Measurements from ENCODE around the gene FKBP4.

Gene FKBP4

GRCh38 chr12:2825132-2825531 lies 30.4 kb downstream of the FKBP4 start:
- no peak overlapping the region for H4K12ac ChIP-seq (ENCODE audit: low read depth, low read length)
- no peak overlapping the region for H2BK5ac ChIP-seq (ENCODE audit: low read depth, low read length, poor library complexity)
- H2AK5ac ChIP-seq (ENCODE audit: low read length) = no peak overlapping the region
- H3K9me3 ChIP-seq (ENCODE audit: insufficient read depth, low read depth, low read length) = no peaks in the 10 kb centered on the region
- no peaks in the 10 kb centered on the region for H3K79me1 ChIP-seq (ENCODE audit: low read length)
- peaks cover 49 to 72% of the 10 kb centered on the region in 2 experiments for H3K36me3 ChIP-seq (ENCODE audit: control insufficient read depth in 1 of 2, insufficient read depth in 2 of 2, low read length in 2 of 2)
- no CpG with 5 or more reads among the region's 4 CpGs for WGBS (ENCODE audit: extremely low coverage, insufficient coverage, insufficient read length)
- no peak overlapping the region for H3K18ac ChIP-seq (ENCODE audit: low read length)
- no peak overlapping the region for H3K27ac ChIP-seq (ENCODE audit: low read depth, low read length)
- H3K4ac ChIP-seq (ENCODE audit: low read depth, low read length) = no peak overlapping the region
- H4K91ac ChIP-seq (ENCODE audit: low read depth, low read length) = no peak overlapping the region
- no peak overlapping the region for H3K4me2 ChIP-seq (ENCODE audit: low read length)
- no peaks in the 10 kb centered on the region for H3K27me3 ChIP-seq (ENCODE audit: insufficient read depth, low read length)
- DNase-seq = no peak
- no peaks in the 10 kb centered on the region for H3K4me1 ChIP-seq (ENCODE audit: control insufficient read depth in 1 of 2, insufficient read depth in 2 of 2, low read length in 2 of 2)
- no peak overlapping the region for H3K4me3 ChIP-seq (ENCODE audit: low read depth, low read length)
- H2AFZ ChIP-seq (ENCODE audit: insufficient read depth, low read length, poor library complexity) = no peak overlapping the region
- no peak overlapping the region for H2BK120ac ChIP-seq (ENCODE audit: insufficient read depth, low read length, poor library complexity)
- H2BK12ac ChIP-seq (ENCODE audit: low read length) = no peak overlapping the region
- H3K23ac ChIP-seq (ENCODE audit: low read length) = no peak overlapping the region
- H3K79me2 ChIP-seq (ENCODE audit: control insufficient read depth, insufficient read depth, low read length, poor library complexity) = no peaks in the 10 kb centered on the region
- no peak overlapping the region for H3K9ac ChIP-seq (ENCODE audit: low read length)
- no peak overlapping the region for H4K8ac ChIP-seq (ENCODE audit: low read depth, low read length)
- H3K14ac ChIP-seq (ENCODE audit: low read length) = no peak overlapping the region

GRCh38 chr12:2826036-2826435 lies 31.3 kb downstream of the FKBP4 start:
- Histone ChIP-seq H4K8ac (ENCODE audit: low read depth, low read length) (no peak overlapping the region), H3K9me3 (ENCODE audit: insufficient read depth, low read depth, low read length) (no peaks in the 10 kb centered on the region), H2BK120ac (ENCODE audit: insufficient read depth, low read length, poor library complexity) (no peak overlapping the region), H3K27me3 (ENCODE audit: insufficient read depth, low read length) (no peaks in the 10 kb centered on the region), H2BK12ac (ENCODE audit: low read length) (no peak overlapping the region), H2AFZ (ENCODE audit: insufficient read depth, low read length, poor library complexity) (no peak overlapping the region), H3K27ac (ENCODE audit: low read depth, low read length) (no peak overlapping the region), H3K79me1 (ENCODE audit: low read length) (no peaks in the 10 kb centered on the region), H2AK5ac (ENCODE audit: low read length) (no peak overlapping the region), H2BK5ac (ENCODE audit: low read depth, low read length, poor library complexity) (no peak overlapping the region), H3K18ac (ENCODE audit: low read length) (no peak overlapping the region), H3K9ac (ENCODE audit: low read length) (no peak overlapping the region), H4K12ac (ENCODE audit: low read depth, low read length) (no peak overlapping the region), H3K4me3 (ENCODE audit: low read depth, low read length) (no peak overlapping the region), H3K4me2 (ENCODE audit: low read length) (no peak overlapping the region), H3K14ac (ENCODE audit: low read length) (no peak overlapping the region), H3K23ac (ENCODE audit: low read length) (no peak overlapping the region), H3K4me1 (ENCODE audit: control insufficient read depth in 1 of 2, insufficient read depth in 2 of 2, low read length in 2 of 2) (no peaks in the 10 kb centered on the region), H3K79me2 (ENCODE audit: control insufficient read depth, insufficient read depth, low read length, poor library complexity) (no peaks in the 10 kb centered on the region), H3K36me3 (ENCODE audit: control insufficient read depth in 1 of 2, insufficient read depth in 2 of 2, low read length in 2 of 2) (peaks cover 48 to 64% of the 10 kb centered on the region in 2 experiments), H4K91ac (ENCODE audit: low read depth, low read length) (no peak overlapping the region), H3K4ac (ENCODE audit: low read depth, low read length) (no peak overlapping the region)
- WGBS (ENCODE audit: extremely low coverage, insufficient coverage, insufficient read length) = no CpG with 5 or more reads among the region's 3 CpGs
- no peak for DNase-seq

GRCh38 chr12:2826721-2827515 lies 32.1 kb downstream of the FKBP4 start:
- Histone ChIP-seq H2BK120ac (ENCODE audit: insufficient read depth, low read length, poor library complexity) (no peak overlapping the region), H3K79me2 (ENCODE audit: control insufficient read depth, insufficient read depth, low read length, poor library complexity) (no peaks in the 10 kb centered on the region), H3K36me3 (ENCODE audit: control insufficient read depth in 1 of 2, insufficient read depth in 2 of 2, low read length in 2 of 2) (peaks cover 44 to 56% of the 10 kb centered on the region in 2 experiments), H3K18ac (ENCODE audit: low read length) (no peak overlapping the region), H2BK12ac (ENCODE audit: low read length) (no peak overlapping the region), H2AFZ (ENCODE audit: insufficient read depth, low read length, poor library complexity) (no peak overlapping the region), H4K12ac (ENCODE audit: low read depth, low read length) (no peak overlapping the region), H2BK5ac (ENCODE audit: low read depth, low read length, poor library complexity) (no peak overlapping the region), H3K9me3 (ENCODE audit: insufficient read depth, low read depth, low read length) (no peaks in the 10 kb centered on the region), H2AK5ac (ENCODE audit: low read length) (no peak overlapping the region), H4K8ac (ENCODE audit: low read depth, low read length) (no peak overlapping the region), H3K9ac (ENCODE audit: low read length) (no peak overlapping the region), H3K27ac (ENCODE audit: low read depth, low read length) (no peak overlapping the region), H3K14ac (ENCODE audit: low read length) (no peak overlapping the region), H3K4ac (ENCODE audit: low read depth, low read length) (no peak overlapping the region), H3K4me3 (ENCODE audit: low read depth, low read length) (no peak overlapping the region), H3K4me1 (ENCODE audit: control insufficient read depth in 1 of 2, insufficient read depth in 2 of 2, low read length in 2 of 2) (no peaks in the 10 kb centered on the region), H3K27me3 (ENCODE audit: insufficient read depth, low read length) (no peaks in the 10 kb centered on the region), H3K4me2 (ENCODE audit: low read length) (no peak overlapping the region), H3K23ac (ENCODE audit: low read length) (no peak overlapping the region), H3K79me1 (ENCODE audit: low read length) (no peaks in the 10 kb centered on the region), H4K91ac (ENCODE audit: low read depth, low read length) (no peak overlapping the region)
- no CpG with 5 or more reads among the region's 14 CpGs for WGBS (ENCODE audit: extremely low coverage, insufficient coverage, insufficient read length)
- no peak for DNase-seq

- no peak overlapping the region for H3K14ac ChIP-seq (ENCODE audit: low read length)
- H2AK5ac ChIP-seq (ENCODE audit: low read length) = no peak overlapping the region
- H3K4ac ChIP-seq (ENCODE audit: low read depth, low read length) = no peak overlapping the region
- no peaks in the 10 kb centered on the region for H3K79me2 ChIP-seq (ENCODE audit: control insufficient read depth, insufficient read depth, low read length, poor library complexity)
- H3K18ac ChIP-seq (ENCODE audit: low read length) = no peak overlapping the region
- H3K36me3 ChIP-seq (ENCODE audit: control insufficient read depth in 1 of 2, insufficient read depth in 2 of 2, low read length in 2 of 2) = peaks cover 33 to 39% of the 10 kb centered on the region in 2 experiments
- H2AFZ ChIP-seq (ENCODE audit: insufficient read depth, low read length, poor library complexity) = no peak overlapping the region
- no CpG with 5 or more reads among the region's 6 CpGs for WGBS (ENCODE audit: extremely low coverage, insufficient coverage, insufficient read length)
- no peak overlapping the region for H3K4me3 ChIP-seq (ENCODE audit: low read depth, low read length)
- no peak overlapping the region for H4K91ac ChIP-seq (ENCODE audit: low read depth, low read length)
- no peaks in the 10 kb centered on the region for H3K27me3 ChIP-seq (ENCODE audit: insufficient read depth, low read length)
- no peak overlapping the region for H3K9ac ChIP-seq (ENCODE audit: low read length)
- H4K12ac ChIP-seq (ENCODE audit: low read depth, low read length) = no peak overlapping the region
- no peaks in the 10 kb centered on the region for H3K4me1 ChIP-seq (ENCODE audit: control insufficient read depth in 1 of 2, insufficient read depth in 2 of 2, low read length in 2 of 2)
- no peak overlapping the region for H3K4me2 ChIP-seq (ENCODE audit: low read length)
- H3K23ac ChIP-seq (ENCODE audit: low read length) = no peak overlapping the region
- H3K9me3 ChIP-seq (ENCODE audit: insufficient read depth, low read depth, low read length) = no peaks in the 10 kb centered on the region
- H4K8ac ChIP-seq (ENCODE audit: low read depth, low read length) = no peak overlapping the region
- H3K79me1 ChIP-seq (ENCODE audit: low read length) = no peaks in the 10 kb centered on the region
- no peak for DNase-seq
- no peak overlapping the region for H2BK12ac ChIP-seq (ENCODE audit: low read length)
- no peak overlapping the region for H2BK120ac ChIP-seq (ENCODE audit: insufficient read depth, low read length, poor library complexity)
- H2BK5ac ChIP-seq (ENCODE audit: low read depth, low read length, poor library complexity) = no peak overlapping the region
- H3K27ac ChIP-seq (ENCODE audit: low read depth, low read length) = no peak overlapping the region
Measured at GRCh38 chr12:2829275-2829674, 34.5 kb downstream of the FKBP4 start.

Data from trophoblast cell (in vitro differentiated cells and primary cell).